ENCODE results near the gene CDH16.
"Not testable (repeated sequence)": the region's sequence is repeated elsewhere in the genome, so short reads cannot be mapped to it uniquely, and the experiment has no call there.

CDH16 gene

DNA sequence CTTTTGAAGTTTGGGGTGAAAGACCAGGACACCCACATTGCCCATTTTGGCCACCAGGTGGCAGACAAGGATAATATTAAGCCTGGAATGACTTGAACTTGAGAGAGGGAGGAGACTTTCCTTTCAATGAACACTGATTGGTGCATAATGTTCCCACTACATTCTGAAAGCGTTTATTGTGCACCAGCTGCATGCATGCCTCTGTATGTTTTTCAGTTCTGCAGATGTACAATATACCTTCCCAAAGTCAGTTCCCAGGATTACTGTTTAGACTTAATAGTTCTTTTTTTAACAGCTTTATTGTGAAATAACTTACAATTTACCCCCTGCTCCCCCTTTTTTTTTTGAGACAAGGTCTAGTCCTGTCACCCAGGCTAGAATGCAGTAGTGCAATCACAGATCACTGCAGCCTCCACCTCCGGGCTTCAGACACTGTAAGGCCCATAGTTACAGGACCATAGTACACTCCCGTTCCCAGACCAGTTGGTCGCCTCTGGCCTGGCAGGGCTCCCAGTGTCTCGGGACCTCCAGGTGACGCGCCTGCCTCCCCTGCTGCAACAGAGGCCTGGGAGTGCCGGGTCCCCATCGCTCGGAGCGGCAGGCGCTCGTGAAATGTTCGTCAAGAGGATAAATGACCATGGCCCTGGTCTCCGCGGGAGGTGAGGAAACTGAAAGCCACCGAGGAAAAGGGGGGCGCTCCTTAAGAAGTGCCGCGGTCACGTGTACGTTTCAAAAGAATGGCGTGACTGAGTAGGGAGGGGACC lies 28.8 kb upstream of the CDH16 start:
- DNase-seq: peak; percentile 58

DNA sequence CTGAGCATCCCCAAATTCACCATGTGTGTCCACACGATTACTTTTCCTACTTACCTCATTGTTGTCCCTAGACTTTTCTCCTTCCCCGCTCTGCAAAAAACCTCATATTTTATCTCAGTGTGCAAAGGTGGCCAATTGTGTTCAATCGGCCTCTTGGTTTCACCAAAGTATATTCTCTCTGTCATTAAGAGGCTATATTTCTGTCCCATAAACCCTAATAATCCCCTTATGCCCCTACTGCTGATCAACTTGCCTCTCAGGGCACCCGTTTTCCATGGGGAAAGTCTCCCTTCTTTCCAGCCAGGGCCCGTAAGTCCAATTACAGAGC lies 28.3 kb upstream of the CDH16 start:
- DNase-seq: no peak

DNA sequence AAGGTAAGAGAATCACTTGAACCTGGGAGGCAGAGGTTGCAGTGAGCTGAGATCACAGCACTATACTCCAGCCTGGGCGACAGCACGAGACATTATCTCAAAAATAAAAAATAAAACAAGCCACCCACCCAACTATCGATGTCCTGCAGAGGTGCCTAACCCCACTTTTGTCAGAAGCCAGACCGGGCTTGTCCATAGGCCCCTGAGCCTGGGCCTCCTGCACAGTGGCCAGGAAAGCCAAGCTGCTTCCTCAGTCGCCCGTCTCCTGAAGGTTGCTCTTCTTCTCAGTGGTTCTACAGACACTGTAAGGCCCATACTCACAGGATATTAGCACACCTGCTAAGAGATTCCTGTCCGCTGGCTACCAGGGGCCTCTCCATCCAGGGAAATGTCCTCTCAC lies 27.9 kb upstream of the CDH16 start:
- no peak for DNase-seq

GRCh38 chr16:66945939-66946338 lies 27.3 kb upstream of the CDH16 start:
- no peak for DNase-seq

DNA sequence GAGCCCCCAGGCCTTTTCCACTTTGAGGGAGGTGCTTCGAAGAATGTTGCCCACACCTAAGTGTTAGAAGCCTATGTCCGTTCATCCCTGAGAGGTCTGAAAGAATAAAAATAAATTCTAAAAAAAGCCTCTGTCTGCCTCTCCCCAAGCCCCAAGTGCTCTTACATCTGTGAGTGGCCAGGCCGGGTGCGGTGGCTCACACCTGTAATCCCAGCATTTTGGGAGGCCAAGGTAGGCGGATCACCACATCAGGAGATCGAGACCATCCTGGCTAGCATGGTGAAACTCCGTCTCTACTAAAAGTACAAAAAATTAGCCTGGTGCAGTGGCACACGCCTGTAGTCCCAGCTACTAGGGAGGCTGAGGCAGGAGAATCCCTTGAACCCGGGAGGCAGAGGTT lies 26.3 kb upstream of the CDH16 start:
- DNase-seq: not testable (repeated sequence)

GRCh38 chr16:66944054-66944441 lies 25.4 kb upstream of the CDH16 start:
- no peak for DNase-seq

GRCh38 chr16:66943426-66944053 lies 24.9 kb upstream of the CDH16 start:
- DNase-seq: no peak

- no peak for DNase-seq
Observed at GRCh38 chr16:66942981-66943380, 24.3 kb upstream of the CDH16 start.

- DNase-seq: no peak
Observed at GRCh38 chr16:66940236-66940635, 21.6 kb upstream of the CDH16 start.

DNA sequence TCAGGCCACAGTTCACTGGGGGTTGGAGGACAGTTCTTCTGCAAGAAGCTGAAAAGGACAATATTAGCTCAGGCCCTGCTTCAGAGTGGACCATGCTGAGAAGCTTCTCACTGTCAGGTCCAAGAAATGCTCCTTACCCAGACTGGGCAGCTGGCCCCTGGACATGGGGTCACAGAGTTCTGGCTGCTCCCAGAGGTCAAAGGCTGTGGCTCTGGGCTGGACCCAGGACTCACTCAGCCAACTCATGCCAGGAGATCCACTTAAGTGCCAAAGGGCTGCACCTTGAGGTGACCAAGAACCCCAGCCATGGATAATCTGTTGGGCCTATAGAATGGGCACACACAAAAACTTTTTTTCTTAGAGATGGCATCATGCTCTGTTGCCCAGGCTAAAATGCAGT lies 20.7 kb upstream of the CDH16 start:
- no peak for DNase-seq

- DNase-seq: no peak
Observed at GRCh38 chr16:66937725-66938337, 19.1 kb upstream of the CDH16 start.

DNA sequence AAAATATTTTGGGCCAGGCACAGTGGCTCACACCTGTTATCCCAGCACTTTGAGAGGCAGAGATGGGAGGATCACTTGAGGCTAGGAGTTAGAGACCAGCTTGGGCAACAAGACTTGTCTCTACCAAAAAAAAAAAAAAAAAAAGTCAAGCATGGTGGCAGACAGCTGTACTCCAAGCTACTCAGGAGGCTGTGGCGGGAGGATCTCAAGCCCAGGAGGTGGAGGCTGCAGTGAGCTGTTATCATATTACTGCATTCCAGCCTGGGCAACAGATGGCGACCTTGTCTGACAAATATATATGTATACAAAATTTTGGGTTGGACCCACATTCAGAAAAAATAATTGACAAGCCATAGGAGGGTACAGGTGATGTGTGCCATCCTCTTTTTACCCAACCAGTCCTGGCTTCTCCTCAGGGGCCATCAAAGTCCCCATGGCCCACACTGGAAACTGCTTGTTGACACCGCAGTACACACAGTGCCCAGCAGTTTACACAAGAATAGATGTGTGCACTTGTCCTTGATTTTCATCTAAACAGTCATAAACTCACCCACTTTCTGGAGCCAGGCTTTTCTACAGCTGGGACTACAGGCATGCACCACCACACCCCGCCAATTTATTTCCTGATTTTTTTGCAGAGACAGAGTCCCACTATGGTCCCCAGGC lies 18.3 kb upstream of the CDH16 start:
- DNase-seq: no peak

DNA sequence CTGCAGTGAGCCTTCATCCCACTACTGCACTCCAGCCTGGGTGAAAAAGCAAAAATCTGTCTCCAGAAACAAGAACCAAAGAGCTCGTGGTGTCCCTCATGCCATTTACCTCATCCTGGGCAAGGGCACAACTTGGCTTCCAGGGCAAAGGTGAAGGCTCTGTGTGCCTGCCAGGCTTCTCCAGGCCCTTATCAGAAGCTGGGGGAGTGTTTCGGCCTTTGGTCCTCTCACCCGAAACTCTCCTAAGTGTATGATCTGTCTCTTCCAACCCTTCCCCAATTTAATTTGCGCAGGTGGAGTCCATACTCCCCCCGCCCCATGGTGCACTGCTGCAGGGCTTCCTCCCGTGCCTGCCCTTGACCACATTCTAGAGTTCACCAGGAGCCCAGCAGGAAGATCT lies 17.8 kb upstream of the CDH16 start:
- DNase-seq: no peak

DNA sequence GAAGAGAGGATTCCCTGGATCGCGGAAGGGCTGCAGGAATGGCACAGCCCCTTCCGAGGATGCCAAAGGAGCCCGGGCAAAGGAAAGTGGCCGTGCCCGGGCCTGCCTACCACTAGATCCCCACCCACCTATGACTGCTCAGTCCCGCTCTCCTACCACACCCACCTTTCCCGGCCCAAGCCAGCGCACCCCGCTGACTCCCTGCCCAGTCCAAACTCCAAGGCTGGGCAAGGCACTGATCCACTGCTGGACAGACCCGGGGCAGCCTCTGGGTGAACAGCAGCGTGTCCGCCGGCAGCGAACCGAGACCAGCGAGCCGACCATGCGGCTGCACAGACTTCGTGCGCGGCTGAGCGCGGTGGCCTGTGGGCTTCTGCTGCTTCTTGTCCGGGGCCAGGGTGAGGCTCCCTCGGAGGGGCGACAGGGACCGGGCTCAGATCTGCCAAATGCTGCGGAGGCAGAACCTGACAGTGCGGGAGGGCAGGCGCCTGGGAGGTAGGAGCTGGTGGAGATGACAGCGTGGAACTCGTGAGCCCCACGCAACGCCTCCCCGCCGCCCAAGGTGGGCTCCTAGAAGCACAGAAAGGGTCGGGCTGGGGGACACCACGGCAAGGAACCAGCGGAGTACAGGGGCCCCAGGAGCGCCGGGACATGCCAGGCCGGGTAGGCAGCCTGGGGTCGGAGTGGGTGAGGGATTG lies 16.8 kb upstream of the CDH16 start, which contains the start of gene CES2:
Gene CES2 (plus strand): TSS at position 203 of the 698 bp plus-strand sequence. CDS start 120 bp downstream, at position 323.
- no peak for DNase-seq

GRCh38 chr16:66934839-66935313 lies 16.2 kb upstream of the CDH16 start:
- not testable (repeated sequence) for DNase-seq

- DNase-seq: peak; percentile 18
Observed at GRCh38 chr16:66934138-66934838, 15.6 kb upstream of the CDH16 start, which contains the start of gene CIAO2B. CIAO2B (minus strand) TSS chr16:66934402; CDS start chr16:66934364, 38 bp downstream.

DNA sequence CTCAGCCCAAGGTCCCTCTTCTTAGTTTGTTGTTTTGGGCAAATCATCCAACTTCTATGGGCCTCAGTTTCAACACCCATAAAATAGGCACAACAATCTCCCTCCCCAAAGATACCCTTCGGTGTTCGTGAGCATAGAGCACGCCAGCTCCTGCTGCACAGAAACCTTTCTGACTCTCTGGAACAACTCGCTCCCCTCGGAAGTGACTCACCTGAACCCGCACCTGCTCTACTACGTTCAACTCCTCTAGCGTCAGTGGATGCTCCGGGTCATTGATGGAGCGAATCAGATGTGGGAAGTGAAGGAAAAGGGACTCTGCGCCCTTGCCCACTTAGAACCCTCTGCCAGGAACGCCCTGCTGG lies 15.1 kb upstream of the CDH16 start:
- no peak for DNase-seq

- DNase-seq: no peak
Observed at GRCh38 chr16:66932076-66932475, 13.4 kb upstream of the CDH16 start.

DNA sequence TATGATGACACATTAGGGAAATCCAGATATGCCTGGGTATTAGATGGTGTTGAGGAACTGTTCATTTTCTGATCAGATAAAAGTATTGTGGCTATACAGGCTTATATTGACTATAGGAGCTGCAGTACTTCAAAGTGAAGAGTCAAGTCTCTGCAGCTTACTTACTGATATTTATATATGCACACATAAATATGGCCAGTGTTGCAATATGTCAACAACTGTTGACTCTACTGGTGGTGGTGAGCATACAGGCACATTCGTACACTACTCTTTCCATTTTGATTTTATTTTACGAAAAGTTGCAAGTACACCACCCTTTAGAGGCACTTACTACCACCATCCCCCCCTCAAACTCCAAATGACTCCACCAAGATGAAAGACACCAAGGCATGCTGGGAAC lies 13.0 kb upstream of the CDH16 start:
- DNase-seq: no peak

GRCh38 chr16:66930189-66930588 lies 11.5 kb upstream of the CDH16 start:
- DNase-seq: no peak

DNA sequence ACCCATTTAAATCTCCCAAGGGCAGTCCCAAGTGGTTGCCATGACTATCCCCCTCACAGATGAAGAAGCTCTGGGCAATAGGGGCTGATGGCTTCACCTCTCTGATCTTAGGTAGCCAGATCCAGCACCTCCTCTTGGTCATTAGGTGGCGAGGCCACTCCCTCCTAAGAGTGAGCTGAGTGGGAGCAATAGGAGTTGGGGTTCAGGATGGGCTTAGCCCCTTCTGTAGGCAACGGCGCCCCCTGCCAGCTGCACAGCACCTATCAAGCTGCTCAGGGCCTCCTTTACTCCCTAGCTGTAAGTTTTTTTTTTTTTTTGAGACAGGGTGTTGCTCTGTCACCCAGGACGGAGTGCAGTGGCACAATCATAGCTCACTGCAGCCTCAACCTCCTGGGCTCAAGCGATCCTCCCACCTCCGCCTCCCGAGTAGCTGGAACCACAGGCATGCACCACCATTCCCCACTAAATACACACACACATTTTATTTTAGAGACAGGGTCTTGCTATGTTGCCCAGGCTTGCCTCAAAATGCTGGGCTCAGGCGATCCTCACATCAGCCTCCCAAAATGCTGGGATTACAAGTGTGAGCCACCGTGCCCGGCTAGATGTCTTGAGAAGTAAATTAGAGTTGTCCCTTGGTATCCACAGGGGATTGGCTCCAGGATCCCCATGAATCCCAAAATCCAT lies 10.2 kb upstream of the CDH16 start:
- DNase-seq: no peak

All from NCI-H748 treated with DMSO at 0.1 percent for 48 hours (cell line).